Measurements from ENCODE around the gene COL4A1.

Gene COL4A1

GRCh38 chr13:110340812-110341444, 34.0 kb upstream of the COL4A1 start:
- peak; percentile 81 for DNase-seq

- DNase-seq = no peak
Measured at GRCh38 chr13:110339975-110340550, 33.1 kb upstream of the COL4A1 start.

GRCh38 chr13:110339263-110339662, 32.3 kb upstream of the COL4A1 start:
- DNase-seq = no peak

- peak; percentile 38 for DNase-seq
Measured at GRCh38 chr13:110338441-110339101, 31.6 kb upstream of the COL4A1 start.

GRCh38 chr13:110337247-110337646, 30.3 kb upstream of the COL4A1 start:
- no peak for DNase-seq

- DNase-seq = no peak
Measured at GRCh38 chr13:110336681-110337080, 29.7 kb upstream of the COL4A1 start.

GRCh38 chr13:110336108-110336507, 29.2 kb upstream of the COL4A1 start:
- no peak for DNase-seq

- peak; percentile 58 for DNase-seq
Measured at GRCh38 chr13:110334841-110335490, 28.0 kb upstream of the COL4A1 start.

GRCh38 chr13:110334256-110334655, 27.3 kb upstream of the COL4A1 start:
- DNase-seq = peak; percentile 94

- no peak for DNase-seq
Measured at GRCh38 chr13:110333837-110334236, 26.9 kb upstream of the COL4A1 start.

GRCh38 chr13:110332750-110333149, 25.8 kb upstream of the COL4A1 start:
- DNase-seq = no peak

GRCh38 chr13:110331362-110331761, 24.4 kb upstream of the COL4A1 start:
- peak; percentile 61 for DNase-seq

GRCh38 chr13:110330491-110331011, 23.6 kb upstream of the COL4A1 start:
- peak; percentile 84 for DNase-seq

- DNase-seq = peak; percentile 59
Measured at GRCh38 chr13:110329798-110330461, 23.0 kb upstream of the COL4A1 start.

GRCh38 chr13:110329258-110329657, 22.3 kb upstream of the COL4A1 start:
- DNase-seq = no peak

GRCh38 chr13:110328573-110328972, 21.6 kb upstream of the COL4A1 start:
- DNase-seq = no peak

- DNase-seq = peak; percentile 93
Measured at GRCh38 chr13:110327051-110327721, 20.2 kb upstream of the COL4A1 start.

- no peak for DNase-seq
Measured at GRCh38 chr13:110326263-110326904, 19.4 kb upstream of the COL4A1 start.

- DNase-seq = no peak
Measured at GRCh38 chr13:110324026-110324749, 17.2 kb upstream of the COL4A1 start.

- peak; percentile 79 for DNase-seq
Measured at GRCh38 chr13:110323172-110323891, 16.4 kb upstream of the COL4A1 start.

- no peak for DNase-seq
Measured at GRCh38 chr13:110322828-110323171, 15.8 kb upstream of the COL4A1 start.

Data from fibroblast of skin of right quadriceps (primary cell).